IPS-15b (cell line): Measurements from ENCODE around the gene GLS2.
"Not testable (repeated sequence)": the region's sequence is repeated elsewhere in the genome, so short reads cannot be mapped to it uniquely, and the experiment has no call there.

ENCODE experiments used
- H3K27me3 ChIP-seq: one replicate; pipeline ENCODE4 v1.6.1; 2013; ENCODE audit warnings: low read length; ENCODE audit not compliant: control insufficient read depth, insufficient read depth
- H3K36me3 ChIP-seq: one replicate; pipeline ENCODE4 v1.6.1; 2013; ENCODE audit warnings: low read length; ENCODE audit not compliant: control insufficient read depth, insufficient read depth
- H3K4me1 ChIP-seq: one replicate; pipeline ENCODE4 v1.6.1; 2013; ENCODE audit warnings: mild to moderate bottlenecking, low read length; ENCODE audit not compliant: control insufficient read depth, insufficient read depth
- H3K4me3 ChIP-seq: one replicate; pipeline ENCODE4 v1.5.1; 2013; ENCODE audit warnings: low read depth, low read length
- H3K9ac ChIP-seq: one replicate; pipeline ENCODE4 v1.6.1; 2013; ENCODE audit warnings: low read depth, mild to moderate bottlenecking, low read length
- H3K9me3 ChIP-seq: one replicate; pipeline ENCODE4 v1.6.1; 2013; ENCODE audit warnings: mild to moderate bottlenecking, low read length; ENCODE audit not compliant: control insufficient read depth, insufficient read depth

GLS2 gene

GRCh38 chr12:56461235-56462159 is 26.5 kb downstream of the GLS2 start:
- Histone ChIP-seq H3K36me3 (no peaks in the 10 kb centered on the region), H3K9ac (no peak overlapping the region), H3K9me3 (no peaks in the 10 kb centered on the region), H3K4me1 (peaks cover 9% of the 10 kb centered on the region), H3K4me3 (no peak overlapping the region), H3K27me3 (no peaks in the 10 kb centered on the region)

DNA sequence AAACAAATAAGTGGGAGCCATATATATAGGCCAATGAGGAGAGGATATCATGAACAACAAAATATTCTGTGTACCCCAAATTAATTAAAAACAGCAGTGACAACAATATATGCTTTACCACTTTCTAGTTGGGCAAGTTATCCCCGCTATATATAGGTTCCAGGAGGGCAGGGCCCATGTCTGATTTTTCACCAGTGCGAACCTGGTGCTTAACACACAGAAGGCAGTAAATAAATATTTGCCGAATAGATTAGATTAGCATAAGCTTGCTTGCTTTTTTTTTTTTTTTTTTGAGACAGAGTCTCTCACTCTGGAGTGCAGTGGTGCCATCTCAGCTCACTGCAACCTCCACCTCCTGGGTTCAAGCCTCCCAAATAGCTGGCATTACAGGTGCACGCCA is 30.1 kb downstream of the GLS2 start:
- Histone ChIP-seq H3K4me1 (peaks cover 4% of the 10 kb centered on the region), H3K9ac (no peak overlapping the region)

GRCh38 chr12:56454557-56454956 is 33.4 kb downstream of the GLS2 start, which contains the start of gene MIP:
Gene MIP (minus strand): TSS chr12:56454657. CDS start chr12:56454613, 44 bp downstream.
- H3K4me1 ChIP-seq: peaks cover 2% of the 10 kb centered on the region

More for the DNA sequence above, 30.1 kb downstream of the GLS2 start:
- Histone ChIP-seq H3K36me3 (no peaks in the 10 kb centered on the region), H3K4me3 (no peak overlapping the region), H3K27me3 (peaks cover 8% of the 10 kb centered on the region), H3K9me3 (no peaks in the 10 kb centered on the region)

GRCh38 chr12:56451147-56451546 is 36.8 kb downstream of the GLS2 start:
- H3K4me1 ChIP-seq: peaks cover 2% of the 10 kb centered on the region
- no peaks in the 10 kb centered on the region for H3K36me3 ChIP-seq
- no peaks in the 10 kb centered on the region for H3K9me3 ChIP-seq
- H3K27me3 ChIP-seq: peaks cover 8% of the 10 kb centered on the region
- no peak overlapping the region for H3K4me3 ChIP-seq
- H3K9ac ChIP-seq: no peak overlapping the region

More at GRCh38 chr12:56454557-56454956, 33.4 kb downstream of the GLS2 start, which contains the start of gene MIP:
- Histone ChIP-seq H3K9ac (peak within 1 kb of the TSS; percentile 8), H3K4me3 (no peak within 1 kb of the TSS), H3K36me3 (no peaks in the 10 kb centered on the region), H3K9me3 (no peaks in the 10 kb centered on the region), H3K27me3 (peaks cover 8% of the 10 kb centered on the region)

GRCh38 chr12:56450241-56450640 is 37.7 kb downstream of the GLS2 start:
- no peak overlapping the region for H3K4me3 ChIP-seq
- H3K4me1 ChIP-seq: peaks cover 2% of the 10 kb centered on the region
- H3K9ac ChIP-seq: peak overlapping the region; percentile 29
- peaks cover 8% of the 10 kb centered on the region for H3K27me3 ChIP-seq
- H3K36me3 ChIP-seq: no peaks in the 10 kb centered on the region
- H3K9me3 ChIP-seq: no peaks in the 10 kb centered on the region

DNA sequence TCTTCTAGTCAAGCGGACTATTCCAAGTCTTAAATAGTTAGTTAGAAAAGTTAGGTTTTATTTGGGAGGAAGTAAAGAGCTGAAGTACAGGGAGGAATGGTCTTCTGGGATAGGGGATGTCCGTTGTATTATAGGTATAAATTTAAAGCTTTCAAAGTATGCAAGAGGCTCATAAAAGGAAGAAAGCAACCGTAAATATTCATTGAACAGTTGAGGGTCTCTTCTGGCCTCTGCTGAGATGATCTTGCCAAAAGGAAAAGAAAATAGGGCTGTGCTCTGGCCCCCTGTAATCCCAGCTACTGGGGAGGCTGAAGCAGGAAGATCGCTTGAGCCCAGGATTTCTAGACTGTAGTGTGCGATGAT is 38.4 kb downstream of the GLS2 start:
- H3K4me3 ChIP-seq: peak overlapping the region; percentile 80
- no peaks in the 10 kb centered on the region for H3K9me3 ChIP-seq
- H3K27me3 ChIP-seq: peaks cover 5% of the 10 kb centered on the region
- H3K4me1 ChIP-seq: peaks cover 2% of the 10 kb centered on the region
- no peaks in the 10 kb centered on the region for H3K36me3 ChIP-seq
- H3K9ac ChIP-seq: peak overlapping the region; percentile 0

GRCh38 chr12:56448860-56449621 is 38.9 kb downstream of the GLS2 start, which contains the start of gene TIMELESS:
Gene TIMELESS (minus strand): TSS chr12:56449426. CDS start chr12:56434170, 15,256 bp downstream.
- H3K27me3 ChIP-seq: peaks cover 5% of the 10 kb centered on the region
- H3K4me3 ChIP-seq: peak within 1 kb of the TSS; percentile 80
- no peaks in the 10 kb centered on the region for H3K4me1 ChIP-seq
- H3K36me3 ChIP-seq: no peaks in the 10 kb centered on the region
- H3K9me3 ChIP-seq: no peaks in the 10 kb centered on the region
- peak within 1 kb of the TSS; percentile 55 for H3K9ac ChIP-seq

DNA sequence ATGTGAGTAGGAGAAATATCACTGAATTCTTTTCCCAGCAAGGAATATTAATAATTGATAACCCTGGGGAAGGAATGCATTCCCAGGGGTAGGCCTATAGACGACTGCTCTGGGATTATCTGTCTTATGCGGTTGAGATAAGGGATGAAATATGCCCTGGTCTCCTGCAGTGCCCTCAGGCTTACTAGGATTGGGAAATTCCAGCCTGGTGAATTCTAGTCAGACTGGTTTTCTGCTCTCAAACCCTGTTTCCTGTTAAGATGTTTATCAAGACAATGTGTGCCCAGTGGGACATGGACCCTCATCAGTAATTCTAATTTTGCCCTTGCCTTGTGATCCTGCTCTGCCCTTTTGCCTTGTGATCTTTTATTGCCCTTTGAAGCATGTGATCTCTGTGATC is 44.8 kb downstream of the GLS2 start:
- not testable (repeated sequence) for H3K4me3 ChIP-seq, H3K36me3 ChIP-seq

DNA sequence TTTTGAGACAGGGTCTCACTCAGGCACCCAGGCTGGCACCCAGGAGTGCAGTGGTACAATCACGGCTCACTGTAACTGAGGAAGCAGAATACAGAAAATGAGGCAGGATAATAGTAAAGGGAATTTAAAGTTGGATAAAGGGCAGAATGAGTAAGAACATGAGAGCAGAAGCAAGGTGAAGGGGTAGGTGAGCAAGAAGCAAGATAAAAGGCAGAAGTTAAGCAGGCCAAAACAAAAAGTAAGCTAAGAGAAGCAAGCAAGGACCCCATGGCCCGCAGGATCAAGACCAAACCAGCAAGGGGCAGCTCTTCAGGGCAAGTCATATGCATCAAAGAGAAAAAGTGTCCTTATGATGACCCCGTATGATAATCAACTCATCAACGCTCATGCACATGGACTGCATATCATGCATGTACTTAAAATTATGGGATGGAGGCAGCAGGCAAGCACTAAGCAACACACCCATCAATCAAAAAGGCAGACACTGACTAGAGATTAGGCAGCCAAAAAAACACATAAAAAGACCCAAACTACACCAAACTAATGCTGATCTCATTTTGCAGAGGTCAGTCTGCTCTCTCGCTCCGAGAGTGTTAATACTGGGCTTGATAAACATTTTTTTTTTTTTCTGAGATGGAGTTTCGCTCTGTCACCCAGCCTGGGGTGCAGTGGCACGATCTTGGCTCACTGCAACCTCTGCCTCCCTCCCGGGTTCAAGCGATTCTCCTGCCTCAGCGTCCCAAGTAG is 50.4 kb downstream of the GLS2 start:
- no peak overlapping the region for H3K4me3 ChIP-seq
- no peaks in the 10 kb centered on the region for H3K4me1 ChIP-seq
- H3K36me3 ChIP-seq: no peaks in the 10 kb centered on the region
- H3K27me3 ChIP-seq: no peaks in the 10 kb centered on the region
- no peaks in the 10 kb centered on the region for H3K9me3 ChIP-seq
- H3K9ac ChIP-seq: no peak overlapping the region

More for the DNA sequence above, 44.8 kb downstream of the GLS2 start:
- not testable (repeated sequence) for H3K9ac ChIP-seq, H3K27me3 ChIP-seq, H3K4me1 ChIP-seq, H3K9me3 ChIP-seq

DNA sequence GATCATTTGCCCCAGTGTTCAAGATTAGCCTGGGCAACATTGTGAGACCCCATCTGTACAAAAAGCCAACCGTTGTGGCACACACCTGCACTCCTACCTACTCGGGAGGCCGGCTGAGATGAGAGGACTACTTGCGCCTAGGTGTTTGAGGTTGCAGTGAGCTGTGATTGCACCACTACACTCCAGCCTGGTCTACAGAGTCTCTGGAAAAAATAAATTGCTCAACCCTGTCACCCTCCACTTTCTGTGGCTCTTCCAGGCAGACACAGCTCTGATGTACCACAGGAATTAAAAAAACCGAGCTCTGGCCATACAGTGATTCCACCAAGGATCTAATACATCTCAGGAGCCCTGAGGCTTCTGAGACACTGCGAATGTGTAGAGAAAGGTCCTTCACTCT is 53.1 kb downstream of the GLS2 start:
- Histone ChIP-seq H3K4me1 (no peaks in the 10 kb centered on the region), H3K36me3 (peaks cover 9% of the 10 kb centered on the region), H3K9ac (no peak overlapping the region), H3K9me3 (no peaks in the 10 kb centered on the region), H3K27me3 (no peaks in the 10 kb centered on the region), H3K4me3 (no peak overlapping the region)

GRCh38 chr12:56431850-56432249 is 56.1 kb downstream of the GLS2 start:
- Histone ChIP-seq H3K9ac (no peak overlapping the region), H3K27me3 (no peaks in the 10 kb centered on the region), H3K36me3 (peaks cover 24% of the 10 kb centered on the region), H3K4me3 (no peak overlapping the region), H3K4me1 (no peaks in the 10 kb centered on the region), H3K9me3 (no peaks in the 10 kb centered on the region)
